Measurements from ENCODE around the gene JUP. TPM values are rescaled to one million over a fixed set of nuclear protein-coding genes. Genes with fewer than 3 reads are reported as not detected.

JUP gene
- total and polyA plus RNA-seq, 2 donors from 2014 or later = 148 to 223 TPM

DNA sequence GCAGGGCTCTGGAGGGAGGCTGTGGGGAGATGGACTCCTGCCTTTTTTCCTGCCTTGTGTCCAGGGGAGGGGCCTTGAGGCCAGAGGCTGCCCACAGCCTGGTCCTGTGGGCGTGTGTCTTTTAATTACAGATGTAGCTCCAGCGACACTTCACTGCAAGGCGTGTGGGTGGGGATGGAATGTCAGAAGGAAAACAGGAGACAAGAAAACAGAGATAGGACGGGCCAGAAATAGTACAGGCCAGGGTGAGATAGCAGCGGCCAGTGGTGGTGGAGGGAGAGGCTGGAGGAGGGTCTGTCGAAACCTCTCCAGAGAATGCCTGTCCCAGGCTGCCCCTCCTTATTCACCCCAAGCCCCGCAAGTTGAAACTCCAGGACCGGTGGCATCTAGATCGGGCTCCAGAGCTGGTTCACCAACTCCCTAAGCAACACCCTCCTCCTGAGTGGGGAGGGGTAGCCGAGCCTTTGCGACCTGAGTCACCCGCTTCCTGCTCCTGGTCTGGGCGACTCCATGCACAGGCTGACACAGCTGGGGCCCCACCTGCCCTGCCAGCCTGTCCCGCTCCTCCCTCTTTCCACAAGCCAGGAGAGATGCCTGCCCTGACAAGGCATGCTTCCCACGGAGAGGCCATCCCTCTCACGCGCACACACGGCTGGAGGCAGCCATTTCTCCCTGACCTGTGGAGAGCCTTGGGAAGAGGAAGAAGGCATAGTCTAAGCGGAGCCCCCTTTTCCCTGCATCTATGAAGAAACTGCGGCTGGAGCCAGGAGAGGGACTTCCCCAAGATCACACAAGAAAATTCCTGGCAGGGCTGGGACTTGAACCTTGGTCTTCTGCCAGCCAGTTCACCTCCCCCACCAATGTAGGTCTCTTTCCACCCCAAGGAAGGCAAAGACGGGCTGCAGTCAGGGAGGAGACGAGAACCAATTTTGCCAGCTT, 6.6 kb upstream of the JUP start:
- peak overlapping the region in 1 of 3 donors; percentile 38 for H3K9ac ChIP-seq (ENCODE audit: low read length in 3 of 3)
- intact Hi-C loops (cut with DNase I) = no loop called here
- no peak for FAIRE-seq
- TF ChIP-seq, protein P1, sequence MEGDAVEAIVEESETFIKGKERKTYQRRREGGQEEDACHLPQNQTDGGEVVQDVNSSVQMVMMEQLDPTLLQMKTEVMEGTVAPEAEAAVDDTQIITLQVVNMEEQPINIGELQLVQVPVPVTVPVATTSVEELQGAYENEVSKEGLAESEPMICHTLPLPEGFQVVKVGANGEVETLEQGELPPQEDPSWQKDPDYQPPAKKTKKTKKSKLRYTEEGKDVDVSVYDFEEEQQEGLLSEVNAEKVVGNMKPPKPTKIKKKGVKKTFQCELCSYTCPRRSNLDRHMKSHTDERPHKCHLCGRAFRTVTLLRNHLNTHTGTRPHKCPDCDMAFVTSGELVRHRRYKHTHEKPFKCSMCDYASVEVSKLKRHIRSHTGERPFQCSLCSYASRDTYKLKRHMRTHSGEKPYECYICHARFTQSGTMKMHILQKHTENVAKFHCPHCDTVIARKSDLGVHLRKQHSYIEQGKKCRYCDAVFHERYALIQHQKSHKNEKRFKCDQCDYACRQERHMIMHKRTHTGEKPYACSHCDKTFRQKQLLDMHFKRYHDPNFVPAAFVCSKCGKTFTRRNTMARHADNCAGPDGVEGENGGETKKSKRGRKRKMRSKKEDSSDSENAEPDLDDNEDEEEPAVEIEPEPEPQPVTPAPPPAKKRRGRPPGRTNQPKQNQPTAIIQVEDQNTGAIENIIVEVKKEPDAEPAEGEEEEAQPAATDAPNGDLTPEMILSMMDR (IDR thresholded peaks at IDR 0.05; ENCODE audit: borderline replicate concordance, extremely low read depth, insufficient read depth) = no peak
- H3K27ac ChIP-seq (ENCODE audit: low read depth in 2 of 2, low read length in 2 of 2) = peak overlapping the region; percentile 90 to 96
- peak; percentile 78 to 94 (median 86) for DNase-seq
- H3K9me3 ChIP-seq (ENCODE audit: control insufficient read depth in 2 of 3, insufficient read depth in 1 of 3, low read length in 3 of 3) = no peaks in the 10 kb centered on the region
- no peaks in the 10 kb centered on the region for H3K27me3 ChIP-seq (ENCODE audit: control insufficient read depth, insufficient read depth, low read length)
- H3K36me3 ChIP-seq (ENCODE audit: control insufficient read depth in 2 of 3, insufficient read depth in 3 of 3, low read length in 3 of 3) = no peaks in the 10 kb centered on the region
- peaks cover 3 to 31% (median 17%) of the 10 kb centered on the region in 3 donors for H3K4me1 ChIP-seq (ENCODE audit: control insufficient read depth in 2 of 3, insufficient read depth in 2 of 3, low read depth in 1 of 3, low read length in 3 of 3)
- H3K4me3 ChIP-seq (ENCODE audit: low read length in 3 of 3) = peak overlapping the region in 1 of 3 donors; percentile 22

DNA sequence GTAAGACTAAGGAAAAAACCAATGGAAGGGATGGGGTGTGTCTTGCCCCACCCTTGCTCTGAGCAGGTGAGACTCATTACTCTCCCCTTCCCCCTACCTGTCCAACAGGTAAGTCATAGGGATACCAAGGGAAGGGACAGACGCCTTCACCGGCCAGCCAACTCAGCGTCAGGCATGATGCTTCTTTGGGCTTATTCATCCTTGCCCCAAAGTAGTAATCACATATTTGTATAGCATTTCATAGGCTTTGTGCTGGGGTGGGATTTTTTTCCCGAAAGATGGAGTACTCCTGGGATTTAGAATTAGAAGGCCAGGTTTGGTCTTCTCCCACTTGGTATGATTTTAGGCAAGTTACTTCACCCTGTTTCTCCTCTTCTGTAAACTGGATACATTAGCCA, 509 bp upstream of the JUP start:
- Histone ChIP-seq H3K36me3 (ENCODE audit: control insufficient read depth in 2 of 3, insufficient read depth in 3 of 3, low read length in 3 of 3) (no peaks in the 10 kb centered on the region), H3K9ac (ENCODE audit: low read length in 3 of 3) (no peak overlapping the region), H3K9me3 (ENCODE audit: control insufficient read depth in 2 of 3, insufficient read depth in 1 of 3, low read length in 3 of 3) (no peaks in the 10 kb centered on the region), H3K27me3 (ENCODE audit: control insufficient read depth, insufficient read depth, low read length) (no peaks in the 10 kb centered on the region), H3K27ac (ENCODE audit: low read depth in 2 of 2, low read length in 2 of 2) (peak overlapping the region; percentile 50 to 58), H3K4me1 (ENCODE audit: control insufficient read depth in 2 of 3, insufficient read depth in 2 of 3, low read depth in 1 of 3, low read length in 3 of 3) (peaks cover 0 to 30% (median 18%) of the 10 kb centered on the region in 3 donors), H3K4me3 (ENCODE audit: low read length in 3 of 3) (peak overlapping the region in 2 of 3 donors; percentile 23 to 35)
- FAIRE-seq (no peak), DNase-seq (no peak)
- intact Hi-C loops (cut with DNase I) = no loop called here
- TF ChIP-seq, protein P1 (IDR thresholded peaks at IDR 0.05; ENCODE audit: borderline replicate concordance, extremely low read depth, insufficient read depth) = no peak

DNA sequence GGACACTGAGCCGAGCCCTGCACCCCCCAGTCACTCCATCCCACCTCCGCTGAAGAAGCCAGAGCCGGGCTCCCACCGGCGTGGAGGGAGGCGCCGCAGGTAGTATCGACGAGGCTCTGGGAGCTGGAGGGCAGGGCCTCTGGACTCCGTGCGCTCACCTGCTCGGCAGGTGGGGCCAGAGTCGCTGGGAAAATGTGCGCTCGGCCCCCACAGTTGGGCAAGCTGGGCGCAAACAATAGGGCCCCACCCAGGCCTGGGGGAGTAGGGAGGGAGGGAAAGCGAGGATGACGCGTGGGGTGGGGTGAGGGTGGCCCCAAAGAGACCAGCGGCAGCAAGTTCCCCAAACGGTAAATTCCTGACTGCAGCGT, 668 bp downstream of the JUP start:
- Histone ChIP-seq H3K27ac (ENCODE audit: low read depth in 2 of 2, low read length in 2 of 2) (peak overlapping the region; percentile 91 to 97), H3K9ac (ENCODE audit: low read length in 3 of 3) (peak overlapping the region; percentile 57 to 84 (median 74)), H3K4me1 (ENCODE audit: control insufficient read depth in 2 of 3, insufficient read depth in 2 of 3, low read depth in 1 of 3, low read length in 3 of 3) (peaks cover 0 to 33% (median 23%) of the 10 kb centered on the region in 3 donors), H3K27me3 (ENCODE audit: control insufficient read depth, insufficient read depth, low read length) (no peaks in the 10 kb centered on the region), H3K36me3 (ENCODE audit: control insufficient read depth in 2 of 3, insufficient read depth in 3 of 3, low read length in 3 of 3) (peaks cover 0 to 4% (median 0%) of the 10 kb centered on the region in 3 donors), H3K9me3 (ENCODE audit: control insufficient read depth in 2 of 3, insufficient read depth in 1 of 3, low read length in 3 of 3) (no peaks in the 10 kb centered on the region), H3K4me3 (ENCODE audit: low read length in 3 of 3) (peak overlapping the region; percentile 75 to 82 (median 79))
- TF ChIP-seq, protein P1 (IDR thresholded peaks at IDR 0.05; ENCODE audit: borderline replicate concordance, extremely low read depth, insufficient read depth) = no peak
- DNase-seq (peak; percentile 45 to 94 (median 71)), FAIRE-seq (no peak)
- intact Hi-C loops (cut with DNase I) = no loop called here

Measured in kidney (tissue), 14 donors.